ENCODE measurements around the gene SLC31A2.

SLC31A2 gene

GRCh38 chr9:113151696-113152630 is 1.2 kb downstream of the SLC31A2 start:
- no peak for DNase-seq (ENCODE audit: low read depth)

DNA sequence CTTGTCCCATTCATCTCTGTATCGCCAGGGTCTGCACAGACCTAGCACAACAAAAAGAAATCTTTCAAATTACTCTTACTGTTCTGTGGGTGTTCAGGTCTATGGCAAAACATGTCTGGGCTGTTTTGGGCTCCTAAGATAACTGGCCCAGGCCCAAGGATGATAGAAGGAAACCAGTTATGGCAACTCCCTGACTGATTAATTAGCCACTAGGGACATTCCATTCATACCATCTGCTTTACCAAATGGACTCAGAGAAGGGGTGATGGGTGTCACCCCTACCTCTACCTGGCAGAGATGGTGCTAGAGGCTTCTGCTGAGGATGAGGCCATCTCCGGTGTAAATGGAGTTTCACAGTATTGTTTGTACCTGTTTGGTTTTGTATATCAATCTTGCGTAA is 1.9 kb downstream of the SLC31A2 start:
- DNase-seq (ENCODE audit: low read depth): no peak

GRCh38 chr9:113153599-113153998 is 2.8 kb downstream of the SLC31A2 start:
- DNase-seq (ENCODE audit: low read depth): no peak

DNA sequence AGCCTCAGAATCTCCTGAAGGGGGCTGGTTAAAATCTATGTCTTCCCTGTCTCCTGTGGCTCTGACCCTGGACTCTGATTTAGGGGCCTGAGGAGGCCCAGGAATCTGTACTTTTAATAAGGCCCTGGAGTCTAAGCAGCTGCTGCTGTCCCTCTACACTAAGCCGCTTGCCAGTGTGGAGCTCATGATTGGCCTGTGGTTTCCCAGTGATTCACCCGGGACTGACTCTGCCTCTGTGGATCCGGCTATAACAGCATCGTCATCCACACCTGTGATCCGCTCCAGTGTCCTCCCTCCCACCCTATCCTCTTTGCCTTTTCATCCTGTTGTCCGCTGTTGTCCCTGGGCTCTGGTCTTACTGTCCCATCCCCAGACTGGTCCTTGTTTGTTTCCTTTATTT is 3.7 kb downstream of the SLC31A2 start:
- no peak for DNase-seq (ENCODE audit: low read depth)

DNA sequence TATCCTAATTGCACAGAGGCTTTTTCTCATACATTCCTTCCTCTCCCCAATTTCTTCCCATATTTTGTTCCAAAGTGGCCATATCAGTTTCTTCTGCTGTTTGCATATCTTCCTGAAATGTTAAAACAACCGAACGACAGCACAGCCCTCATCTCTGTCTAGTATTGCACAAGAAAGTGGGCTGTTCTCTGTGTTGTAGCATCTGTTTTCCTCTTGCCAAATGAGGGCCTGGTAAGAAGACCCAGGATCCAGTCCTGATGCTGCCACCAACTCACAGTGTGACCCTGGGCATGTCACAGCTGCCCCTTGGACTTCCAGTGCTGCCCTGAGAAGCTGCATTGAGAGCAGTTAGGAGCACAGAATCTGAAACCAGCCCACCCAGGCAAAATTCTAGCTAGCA is 4.1 kb downstream of the SLC31A2 start:
- no peak for DNase-seq (ENCODE audit: low read depth)

DNA sequence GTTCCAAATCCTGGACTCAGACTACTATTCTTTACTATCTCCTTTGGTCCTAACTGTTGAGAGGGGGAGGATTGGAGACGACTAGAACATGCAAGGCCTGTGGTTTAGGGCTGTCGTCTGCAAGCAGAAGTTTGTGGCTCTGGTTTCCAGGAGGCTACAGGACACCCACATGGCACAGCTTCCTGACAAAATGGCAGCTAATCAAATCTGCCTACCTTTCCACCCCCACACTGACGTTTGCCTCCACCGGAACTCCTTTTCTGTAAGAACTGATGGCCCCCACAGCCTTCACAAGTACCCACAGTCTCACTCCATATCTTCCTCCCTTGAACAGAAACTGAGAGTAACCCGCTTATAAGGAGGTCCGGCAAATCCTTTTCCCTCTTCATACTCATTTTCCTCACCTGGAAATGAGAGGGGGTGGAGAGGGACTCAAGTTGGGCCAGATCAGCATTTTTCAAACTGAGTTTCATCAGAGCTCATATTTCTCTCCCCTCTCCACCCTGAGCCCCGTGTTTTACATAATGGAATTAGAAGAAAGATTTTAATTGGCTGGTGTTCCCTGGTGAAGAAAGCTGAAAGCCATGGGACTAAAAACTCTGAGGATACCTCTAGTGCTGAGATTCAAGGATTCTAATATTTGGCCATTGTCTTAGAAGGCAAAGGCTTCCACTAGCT is 5.2 kb downstream of the SLC31A2 start:
- no peak for DNase-seq (ENCODE audit: low read depth)

GRCh38 chr9:113156880-113157279 is 6.1 kb downstream of the SLC31A2 start:
- no peak for DNase-seq (ENCODE audit: low read depth)

GRCh38 chr9:113158446-113158845 is 7.6 kb downstream of the SLC31A2 start:
- DNase-seq (ENCODE audit: low read depth): no peak

GRCh38 chr9:113160571-113160970 is 9.8 kb downstream of the SLC31A2 start:
- DNase-seq (ENCODE audit: low read depth): no peak

DNA sequence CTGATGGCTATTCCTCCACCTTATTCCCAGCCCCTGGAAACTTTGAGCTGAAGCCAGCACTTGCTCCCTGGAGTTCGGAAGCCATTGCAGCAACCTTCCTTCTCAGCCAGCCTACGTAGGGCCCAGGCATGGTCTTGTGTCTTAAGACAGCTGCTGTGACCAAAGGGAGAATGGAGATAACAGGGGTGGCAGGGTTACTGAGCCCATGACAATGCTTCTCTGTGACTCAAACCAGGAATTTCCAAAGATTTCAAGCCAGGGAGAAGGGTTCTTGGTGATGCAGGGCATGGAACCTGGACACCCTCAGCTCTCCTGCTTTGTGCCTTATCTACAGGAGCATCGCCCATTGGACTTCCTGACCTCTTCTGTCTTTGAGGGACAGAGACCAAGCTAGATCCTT is 12.2 kb downstream of the SLC31A2 start:
- no peak for DNase-seq (ENCODE audit: low read depth)

- DNase-seq (ENCODE audit: low read depth): no peak
These were observed 13.9 kb downstream of the SLC31A2 start for GRCh38 chr9:113164536-113165300.

DNA sequence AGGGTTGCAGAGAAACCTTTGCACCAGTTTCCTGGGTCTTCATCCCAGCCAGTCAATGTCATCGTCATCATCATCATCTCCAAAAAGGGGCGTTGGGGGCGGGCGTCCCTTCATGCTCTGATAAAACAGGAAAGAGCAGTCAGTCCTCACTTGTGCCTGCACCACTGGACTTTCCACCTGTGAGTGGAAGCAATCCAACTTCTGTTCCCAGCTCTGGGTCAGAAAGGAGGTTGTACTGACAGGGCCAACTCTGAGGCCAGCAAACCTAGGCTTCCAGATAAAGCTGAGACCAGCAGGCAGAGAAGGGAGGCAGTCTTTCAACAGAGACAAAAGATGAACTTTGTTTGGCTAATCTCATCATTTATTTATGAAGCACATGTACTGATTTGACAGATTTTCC is 15.2 kb downstream of the SLC31A2 start:
- no peak for DNase-seq (ENCODE audit: low read depth)

DNA sequence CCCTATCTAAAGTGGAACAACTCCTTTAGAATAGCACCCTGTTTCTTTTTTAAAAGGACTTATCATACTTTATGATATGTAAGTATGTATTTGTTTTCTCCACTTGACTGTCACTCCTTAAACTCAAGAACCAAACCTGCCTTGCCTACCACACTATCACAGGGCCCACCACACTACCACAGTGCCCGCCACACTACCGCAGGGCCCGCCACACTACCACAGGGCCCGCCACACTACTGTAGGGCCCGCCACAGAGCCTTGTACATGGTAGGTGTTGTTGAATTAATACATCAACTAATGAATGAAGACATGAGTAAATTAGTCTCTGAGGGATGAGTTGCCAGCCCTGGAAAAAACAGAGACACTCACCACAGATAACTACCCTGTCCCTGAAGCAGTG is 18.0 kb downstream of the SLC31A2 start:
- DNase-seq (ENCODE audit: low read depth): no peak

DNA sequence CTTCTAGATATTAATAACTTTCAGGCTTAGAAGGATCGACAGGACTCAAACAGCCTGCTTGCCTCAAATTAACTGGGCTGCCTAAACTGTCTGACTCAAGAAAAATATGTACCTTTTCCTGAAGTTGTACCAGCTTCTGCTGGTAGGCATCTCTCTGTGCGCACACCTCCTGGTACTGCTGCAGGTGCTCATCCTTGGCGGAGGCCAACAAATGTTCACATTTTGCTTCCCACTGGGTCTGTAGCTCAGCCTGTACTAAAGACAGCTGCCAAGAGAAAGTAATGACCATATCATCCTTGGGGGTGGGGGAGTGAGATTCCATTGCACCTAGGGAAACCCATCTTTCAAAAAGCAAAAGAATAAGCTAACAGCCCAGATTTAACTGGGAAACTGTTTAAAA is 22.5 kb downstream of the SLC31A2 start:
- no peak for DNase-seq (ENCODE audit: low read depth)

GRCh38 chr9:113176803-113177202 is 26.0 kb downstream of the SLC31A2 start:
- DNase-seq (ENCODE audit: low read depth): no peak

GRCh38 chr9:113177251-113177650 is 26.4 kb downstream of the SLC31A2 start:
- no peak for DNase-seq (ENCODE audit: low read depth)

DNA sequence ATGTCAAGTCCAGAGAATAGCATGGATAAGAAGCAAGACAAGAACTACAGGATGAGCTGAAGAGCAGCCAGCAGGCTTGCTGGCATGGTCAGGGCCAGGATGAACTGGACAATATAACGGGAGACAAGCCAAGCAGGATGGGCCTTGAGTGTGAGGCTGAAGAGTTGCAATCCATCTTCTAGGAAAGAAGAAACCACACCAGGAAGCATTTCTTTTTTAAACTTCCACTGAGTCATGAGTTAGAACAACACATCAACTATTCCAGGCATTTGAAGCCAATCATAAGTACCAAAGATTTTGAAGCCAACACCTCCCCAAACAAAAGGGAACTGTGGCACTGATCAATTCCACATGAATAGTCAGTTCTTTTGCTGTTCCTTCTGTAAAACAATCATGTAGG is 27.3 kb downstream of the SLC31A2 start:
- no peak for DNase-seq (ENCODE audit: low read depth)

DNA sequence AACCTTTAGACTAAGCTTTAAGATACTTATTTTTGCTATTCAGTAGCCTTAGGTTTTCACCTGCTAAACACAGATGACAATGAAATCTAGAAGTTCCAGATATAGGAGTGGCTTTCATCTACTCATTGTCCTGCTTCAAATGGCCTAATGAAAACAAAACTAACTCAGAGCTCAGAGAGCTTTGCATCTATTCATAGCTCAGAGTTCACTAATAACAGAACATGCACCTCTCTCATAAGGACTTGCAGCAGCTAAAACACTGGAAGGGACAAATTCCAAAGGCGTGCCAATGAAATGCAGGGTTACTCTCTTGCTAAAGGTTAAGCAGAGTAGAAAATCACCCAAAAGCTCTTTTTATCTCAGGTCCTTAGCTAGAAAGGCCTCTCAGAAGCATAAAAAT is 29.0 kb downstream of the SLC31A2 start:
- DNase-seq (ENCODE audit: low read depth): no peak

GRCh38 chr9:113181165-113181564 is 30.4 kb downstream of the SLC31A2 start:
- no peak for DNase-seq (ENCODE audit: low read depth)

- DNase-seq (ENCODE audit: low read depth): no peak
These were observed 33.2 kb downstream of the SLC31A2 start for GRCh38 chr9:113183956-113184488.

DNA sequence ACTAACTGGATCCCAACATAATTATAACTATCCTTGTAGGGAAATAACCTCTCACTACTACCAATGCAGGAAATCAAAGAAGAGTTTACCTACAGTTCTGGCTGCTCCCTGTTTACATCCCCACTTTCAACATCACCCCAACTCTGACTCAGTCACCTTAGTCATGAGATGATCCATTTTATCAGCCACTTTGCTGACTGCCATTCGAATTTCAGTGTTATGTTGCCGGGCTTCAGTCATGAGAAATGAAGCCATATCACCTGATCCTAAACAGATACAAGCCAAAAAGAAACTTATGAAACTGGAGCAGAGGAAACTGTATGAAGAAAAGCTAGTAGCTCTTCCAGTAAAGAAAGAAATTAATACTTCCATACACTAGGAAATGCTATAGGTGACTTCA is 33.7 kb downstream of the SLC31A2 start:
- no peak for DNase-seq (ENCODE audit: low read depth)

GRCh38 chr9:113185271-113185670 is 34.5 kb downstream of the SLC31A2 start:
- no peak for DNase-seq (ENCODE audit: low read depth)

Data from activated T-cell treated with anti-CD3 and anti-CD28 coated beads for 1 hour (primary cell).